GM12892 (cell line): Measurements from ENCODE around the gene SVIL.

Source experiments
- POLR2A ChIP-seq: IDR thresholded peaks from 2 replicates; pipeline ENCODE4 v1.6.1; 2011; ENCODE audit warnings: low read depth, low read length, control low read depth
- POLR2AphosphoS5 ChIP-seq: IDR thresholded peaks from 2 replicates; pipeline ENCODE4 v1.6.1; 2011; ENCODE audit warnings: low read depth, low read length, control low read depth

DNA sequence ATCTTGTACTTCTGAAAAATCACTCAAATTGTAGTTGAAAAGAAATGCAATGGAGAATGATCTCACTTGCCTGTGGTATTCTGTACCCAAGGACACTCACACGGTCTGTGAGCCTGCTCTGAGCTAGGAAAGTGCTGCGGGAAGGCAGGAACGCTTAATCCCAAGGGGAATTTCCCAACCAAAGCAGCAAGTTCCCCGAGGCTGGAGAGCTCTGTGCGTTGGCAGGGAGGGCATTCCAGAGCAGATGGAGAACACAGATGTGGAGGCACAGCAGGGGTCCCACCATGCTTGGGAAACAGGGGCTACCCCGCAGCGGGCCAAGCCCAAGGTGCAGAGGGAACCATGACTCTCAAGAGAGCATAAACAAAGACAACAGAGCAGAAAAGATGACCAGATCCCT, 13.6 kb downstream of the SVIL start:
- TF ChIP-seq POLR2AphosphoS5 (no peak), POLR2A (no peak)
